Measurements from ENCODE around the gene ZGPAT.

DNA sequence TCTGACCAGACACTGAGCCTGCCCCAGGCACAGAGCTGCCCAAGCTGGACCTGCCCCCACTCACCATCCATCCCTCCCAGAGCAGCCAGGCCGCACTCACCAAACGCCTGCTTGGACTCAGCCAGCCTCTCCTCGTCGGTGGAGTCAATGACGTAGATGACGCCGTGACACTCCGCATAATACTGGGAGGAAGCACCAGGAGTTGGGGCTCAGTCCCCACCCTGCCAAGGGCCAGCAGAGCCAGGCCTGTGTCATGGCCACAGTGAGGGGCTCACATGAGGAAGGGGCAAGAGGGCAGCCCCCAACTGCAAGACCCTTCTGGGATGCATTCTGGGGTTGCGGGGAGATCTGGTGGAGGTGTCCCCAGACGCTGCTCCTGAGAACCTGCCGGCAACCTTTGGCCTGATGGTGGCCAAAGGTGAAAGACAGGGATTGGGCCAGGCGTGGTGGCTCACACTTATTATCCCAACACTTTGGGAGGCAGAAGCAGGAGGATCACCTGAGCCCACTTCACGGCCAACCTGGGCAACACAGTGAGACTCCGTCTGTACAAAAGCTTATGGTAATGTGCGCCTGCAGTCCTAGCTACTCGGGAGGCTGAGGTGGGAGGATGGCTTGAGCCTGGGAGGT lies 5.7 kb upstream of the ZGPAT start:
- TF ChIP-seq, protein P1, sequence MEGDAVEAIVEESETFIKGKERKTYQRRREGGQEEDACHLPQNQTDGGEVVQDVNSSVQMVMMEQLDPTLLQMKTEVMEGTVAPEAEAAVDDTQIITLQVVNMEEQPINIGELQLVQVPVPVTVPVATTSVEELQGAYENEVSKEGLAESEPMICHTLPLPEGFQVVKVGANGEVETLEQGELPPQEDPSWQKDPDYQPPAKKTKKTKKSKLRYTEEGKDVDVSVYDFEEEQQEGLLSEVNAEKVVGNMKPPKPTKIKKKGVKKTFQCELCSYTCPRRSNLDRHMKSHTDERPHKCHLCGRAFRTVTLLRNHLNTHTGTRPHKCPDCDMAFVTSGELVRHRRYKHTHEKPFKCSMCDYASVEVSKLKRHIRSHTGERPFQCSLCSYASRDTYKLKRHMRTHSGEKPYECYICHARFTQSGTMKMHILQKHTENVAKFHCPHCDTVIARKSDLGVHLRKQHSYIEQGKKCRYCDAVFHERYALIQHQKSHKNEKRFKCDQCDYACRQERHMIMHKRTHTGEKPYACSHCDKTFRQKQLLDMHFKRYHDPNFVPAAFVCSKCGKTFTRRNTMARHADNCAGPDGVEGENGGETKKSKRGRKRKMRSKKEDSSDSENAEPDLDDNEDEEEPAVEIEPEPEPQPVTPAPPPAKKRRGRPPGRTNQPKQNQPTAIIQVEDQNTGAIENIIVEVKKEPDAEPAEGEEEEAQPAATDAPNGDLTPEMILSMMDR (IDR thresholded peaks at IDR 0.05; ENCODE audit: low read depth, low read length), result no peak
- TF ChIP-seq POLR2A (IDR thresholded peaks at IDR 0.05; ENCODE audit: extremely low read depth, insufficient read length) (no peak), MYC (IDR thresholded peaks at IDR 0.05; ENCODE audit: low read depth, low read length) (no peak)
